ENCODE measurements around the gene MYO1D.
"Not testable (repeated sequence)": the region's sequence is repeated elsewhere in the genome, so short reads cannot be mapped to it uniquely, and the experiment has no call there.

Gene MYO1D

GRCh38 chr17:32854207-32854606 is 22.7 kb downstream of the MYO1D start:
- DNase-seq = no peak

GRCh38 chr17:32852811-32853210 is 24.1 kb downstream of the MYO1D start:
- DNase-seq = no peak

GRCh38 chr17:32849879-32850278 is 27.0 kb downstream of the MYO1D start:
- no peak for DNase-seq

- DNase-seq = no peak
Measured at GRCh38 chr17:32847977-32848376, 28.9 kb downstream of the MYO1D start.

- DNase-seq = no peak
Measured at GRCh38 chr17:32846143-32846542, 30.8 kb downstream of the MYO1D start.

GRCh38 chr17:32840241-32840640 is 36.7 kb downstream of the MYO1D start:
- DNase-seq = no peak

- DNase-seq = no peak
Measured at GRCh38 chr17:32836527-32836926, 40.4 kb downstream of the MYO1D start.

GRCh38 chr17:32835291-32835761 is 41.6 kb downstream of the MYO1D start:
- DNase-seq = no peak

GRCh38 chr17:32834104-32834503 is 42.8 kb downstream of the MYO1D start:
- no peak for DNase-seq

GRCh38 chr17:32833526-32833925 is 43.4 kb downstream of the MYO1D start:
- DNase-seq = no peak

GRCh38 chr17:32833076-32833475 is 43.8 kb downstream of the MYO1D start:
- DNase-seq = no peak

- no peak for DNase-seq
Measured at GRCh38 chr17:32831627-32832243, 45.2 kb downstream of the MYO1D start.

- no peak for DNase-seq
Measured at GRCh38 chr17:32831223-32831622, 45.7 kb downstream of the MYO1D start.

- no peak for DNase-seq
Measured at GRCh38 chr17:32828822-32829221, 48.1 kb downstream of the MYO1D start.

- no peak for DNase-seq
Measured at GRCh38 chr17:32827227-32827626, 49.7 kb downstream of the MYO1D start.

GRCh38 chr17:32826076-32826475 is 50.8 kb downstream of the MYO1D start:
- DNase-seq = no peak

GRCh38 chr17:32824334-32824733 is 52.6 kb downstream of the MYO1D start:
- DNase-seq = no peak

- no peak for DNase-seq
Measured at GRCh38 chr17:32822996-32823395, 53.9 kb downstream of the MYO1D start.

- not testable (repeated sequence) for DNase-seq
Measured at GRCh38 chr17:32821987-32822934, 54.7 kb downstream of the MYO1D start.

GRCh38 chr17:32820440-32820839 is 56.5 kb downstream of the MYO1D start:
- no peak for DNase-seq

- no peak for DNase-seq
Measured at GRCh38 chr17:32819787-32820186, 57.1 kb downstream of the MYO1D start.

GRCh38 chr17:32819035-32819434 is 57.9 kb downstream of the MYO1D start:
- no peak for DNase-seq

GRCh38 chr17:32815460-32815859 is 61.5 kb downstream of the MYO1D start:
- DNase-seq = no peak

- DNase-seq = no peak
Measured at GRCh38 chr17:32814836-32815235, 62.1 kb downstream of the MYO1D start.
